LoVo (cell line): ENCODE measurements around the gene PLD4.
A peak's percentile ranks its signal among the peaks of the same experiment; 100 is the strongest.

Source experiments
- DNase-seq: peaks from one replicate; pipeline ENCODE4 v3.0.0-alpha.2; 2016; ENCODE audit warnings: low spot score

PLD4 gene

GRCh38 chr14:104975481-104976197 lies 51.0 kb downstream of the PLD4 start:
- DNase-seq, result no peak

DNA sequence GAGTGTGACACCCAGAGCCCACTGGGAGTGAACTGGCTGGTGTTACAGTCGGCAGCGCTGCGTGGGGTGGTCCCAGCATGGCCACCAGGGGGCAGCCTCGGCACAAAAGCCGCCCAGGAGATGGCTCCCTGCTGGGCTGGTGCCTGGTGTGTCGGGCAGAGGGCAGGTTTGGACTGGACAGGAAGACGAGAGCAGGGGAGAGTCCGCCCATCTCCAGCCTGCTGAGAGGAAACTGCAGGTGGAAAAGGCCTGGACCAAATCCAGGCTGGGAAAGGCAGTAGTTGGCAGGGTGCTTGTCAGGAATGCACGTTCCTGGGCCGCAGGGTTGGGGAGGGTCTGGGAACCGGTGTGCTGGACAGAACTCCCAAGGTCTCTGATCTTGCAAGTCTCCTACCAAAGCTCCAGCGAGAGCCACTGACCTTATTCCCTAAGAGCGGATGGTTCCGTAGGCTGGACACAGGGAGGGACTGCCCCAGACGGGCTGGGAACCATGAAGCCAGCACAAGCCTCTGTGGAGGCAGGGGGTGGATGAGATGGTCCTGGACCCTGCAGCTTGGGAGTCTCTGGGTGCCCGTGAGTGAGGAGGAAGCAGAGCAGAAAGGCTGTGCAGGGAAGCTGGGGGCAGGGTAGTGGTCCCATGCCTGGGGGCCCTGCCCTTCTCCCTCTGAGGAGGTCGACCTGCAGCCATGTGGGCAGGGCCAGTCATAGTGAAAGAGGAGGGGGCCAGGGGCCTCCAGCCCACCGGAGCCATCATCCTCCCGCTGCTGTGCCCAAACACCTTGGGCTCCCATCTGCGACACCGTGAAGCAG lies 51.7 kb downstream of the PLD4 start:
- DNase-seq, result peak; percentile 75

- DNase-seq, result peak; percentile 46
These were observed 52.5 kb downstream of the PLD4 start for GRCh38 chr14:104977008-104977680.

DNA sequence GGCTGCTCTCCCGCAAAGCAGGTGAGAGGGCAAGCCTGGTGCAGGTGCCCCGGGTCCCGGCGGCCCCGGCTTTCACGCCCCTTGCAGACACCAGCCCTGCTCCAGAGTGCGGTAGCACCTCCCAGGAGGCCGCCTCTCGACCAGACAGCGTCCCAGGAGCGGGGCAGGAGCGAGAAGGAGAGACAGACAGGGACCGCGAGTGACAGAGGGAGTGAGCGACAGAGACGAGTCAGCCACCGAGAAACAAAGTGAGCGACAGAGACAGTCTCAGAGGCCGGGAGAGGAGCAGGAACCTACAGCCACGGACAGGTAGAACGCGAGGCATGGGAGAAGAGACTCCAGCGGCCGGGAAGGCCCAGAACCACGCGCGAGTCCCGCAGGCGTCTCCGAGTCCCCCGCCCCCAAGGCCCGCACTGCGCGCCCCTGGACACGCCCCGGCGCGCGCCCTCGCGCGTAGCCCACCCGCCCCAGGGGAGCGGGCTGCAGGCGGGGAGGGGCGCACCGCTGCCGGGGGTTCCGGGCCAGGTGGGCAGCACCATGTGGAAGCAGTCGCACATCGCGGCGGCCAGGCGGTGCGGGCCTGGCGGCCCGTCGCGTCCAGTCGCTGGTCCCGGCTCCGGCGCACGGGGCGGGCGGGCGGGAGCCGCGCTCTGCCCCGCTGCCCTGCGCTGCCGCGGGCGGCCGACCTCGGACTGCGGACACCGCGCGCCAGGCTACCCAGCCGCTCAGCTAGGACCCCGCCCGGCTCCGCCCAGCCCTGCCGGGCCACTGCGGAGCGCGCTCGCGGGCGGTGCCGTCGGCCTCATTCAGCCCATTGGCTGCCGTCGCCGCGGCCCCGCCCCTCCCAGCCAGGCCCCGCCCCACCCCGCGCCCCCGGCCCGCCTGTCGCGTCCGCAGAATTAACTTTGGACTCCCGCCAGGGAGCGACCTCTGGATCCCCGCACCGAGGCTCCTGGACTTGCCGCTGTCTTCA lies 53.3 kb downstream of the PLD4 start, which contains the start of gene AHNAK2:
Gene AHNAK2, minus strand, starts transcription at position 694 of the 973 bp plus-strand sequence. Its CDS starts 137 bp downstream, at position 557.
- DNase-seq, result peak; percentile 92

DNA sequence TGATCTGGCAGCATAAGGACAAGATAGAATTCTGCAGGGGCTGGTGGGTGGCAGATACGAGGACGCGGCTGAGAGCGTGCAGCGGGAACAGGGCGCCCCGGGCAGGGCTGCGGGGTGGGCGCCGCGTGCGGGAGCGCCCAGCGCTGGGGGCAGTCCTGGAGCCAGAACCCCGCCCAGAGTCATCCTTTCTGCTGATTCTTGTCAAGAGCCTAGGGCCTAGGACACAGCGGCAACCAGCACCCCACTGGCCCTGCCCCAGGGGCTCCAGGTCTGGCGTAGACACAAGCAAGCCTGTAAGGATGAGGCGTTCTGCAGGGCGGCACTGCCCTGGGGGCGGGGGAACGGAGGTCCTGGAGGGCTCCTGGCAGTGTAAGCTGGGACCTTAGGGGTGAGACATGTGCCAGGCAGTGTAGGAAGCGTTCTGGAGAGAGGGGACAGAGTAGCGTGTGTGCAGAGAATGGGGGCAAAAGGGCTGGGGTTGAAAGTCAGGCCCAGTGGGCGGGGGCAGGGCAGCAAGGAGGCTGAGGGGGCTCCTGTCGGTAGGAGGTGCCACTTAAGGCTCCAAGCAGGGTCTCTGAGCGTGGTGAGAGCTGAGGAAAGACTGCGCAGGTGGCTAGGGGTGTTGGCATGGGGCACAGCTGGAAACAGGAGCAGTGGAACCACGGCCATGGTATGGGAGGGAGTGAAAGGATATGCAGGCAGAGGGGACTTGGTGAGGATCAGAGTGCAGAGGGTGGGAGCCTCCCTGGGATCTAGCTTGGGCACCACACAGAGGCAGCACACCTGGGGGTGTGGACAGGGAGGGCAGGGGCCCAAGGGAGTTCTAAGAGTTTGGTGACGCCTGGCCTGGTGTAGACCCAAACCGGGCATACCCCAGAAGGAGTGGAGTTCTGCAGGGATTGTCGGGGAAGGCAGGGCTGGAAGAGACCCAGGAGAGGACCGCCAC lies 54.3 kb downstream of the PLD4 start:
- no peak for DNase-seq

DNA sequence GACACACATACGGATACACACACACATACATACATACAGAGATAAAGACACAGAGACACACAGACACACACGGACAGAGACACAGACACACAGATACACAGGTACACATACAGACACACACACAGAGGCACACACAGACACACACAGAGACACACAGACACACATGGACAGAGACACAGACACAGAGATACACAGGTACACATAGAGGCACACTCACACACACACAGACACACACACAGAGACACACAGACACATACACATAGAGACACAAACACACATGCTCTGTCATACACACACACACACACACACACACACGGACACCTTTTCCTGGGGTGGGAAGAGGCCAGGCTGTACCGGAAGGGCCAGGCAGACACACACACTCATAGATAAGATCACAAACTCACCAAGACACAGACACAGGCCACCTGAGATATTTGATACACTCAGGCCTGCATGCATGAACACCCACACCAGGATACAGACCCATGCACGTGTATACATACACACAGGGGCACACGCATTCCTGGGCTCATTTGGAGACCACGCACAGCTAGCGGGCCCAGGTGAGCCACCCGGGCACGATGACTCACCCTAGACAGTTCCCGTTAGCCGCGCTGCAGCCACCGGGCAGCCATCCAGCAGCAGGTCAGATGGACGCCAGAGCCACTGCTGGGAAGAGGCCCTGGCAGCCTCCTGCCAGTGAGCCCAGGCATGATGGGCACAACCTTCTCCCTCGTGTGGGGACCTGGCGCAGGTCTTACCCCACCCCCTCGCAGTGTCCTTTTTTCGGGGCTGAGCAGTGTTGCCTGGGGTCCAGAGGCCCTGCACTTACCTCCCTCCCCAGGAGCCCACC lies 55.3 kb downstream of the PLD4 start:
- peak; percentile 34 for DNase-seq

DNA sequence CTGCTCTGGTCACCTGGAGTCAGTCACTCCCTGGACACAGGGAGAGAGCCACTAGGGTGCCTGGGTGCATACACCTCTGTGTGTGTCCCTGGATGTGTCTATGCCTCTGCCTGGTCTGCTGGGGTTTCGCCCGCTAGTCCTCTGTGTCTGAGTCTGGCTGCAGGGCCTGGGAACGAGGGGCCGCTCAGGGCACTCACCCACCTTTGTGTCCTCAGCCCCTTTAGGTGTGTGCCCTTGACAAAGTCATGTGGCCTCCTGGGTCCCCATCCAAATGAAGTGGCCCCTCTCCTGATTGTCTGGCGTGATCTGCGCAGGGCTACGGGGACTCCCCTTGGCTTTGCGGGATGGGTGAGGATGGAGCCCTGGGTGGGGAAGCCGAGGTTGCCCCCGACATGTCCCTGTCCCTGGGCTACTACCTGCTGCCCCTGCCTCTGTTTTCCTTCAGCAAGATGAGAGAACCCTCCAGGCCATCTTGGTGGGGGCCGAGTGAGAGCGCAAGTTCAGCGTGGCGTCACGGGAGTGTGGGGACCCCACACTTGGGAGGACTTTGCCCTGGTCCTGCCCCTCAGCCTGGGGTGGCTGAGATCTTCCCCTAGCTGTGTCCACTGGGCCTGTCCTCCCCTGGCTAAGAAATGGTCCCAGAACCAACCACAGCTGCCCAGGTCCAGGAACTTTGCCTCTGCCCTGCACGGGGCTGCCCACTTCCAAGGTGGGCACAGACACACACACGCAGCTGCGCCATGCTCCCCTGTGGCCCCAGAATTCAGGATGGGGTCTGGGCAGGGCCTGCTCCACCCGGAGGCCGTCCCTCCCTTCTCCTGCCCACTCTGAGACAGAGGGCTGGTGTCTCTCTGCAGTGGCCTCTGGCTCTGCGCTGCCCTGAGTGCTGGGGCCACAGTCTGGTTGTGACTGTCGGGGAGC lies 56.2 kb downstream of the PLD4 start:
- DNase-seq, result no peak

DNA sequence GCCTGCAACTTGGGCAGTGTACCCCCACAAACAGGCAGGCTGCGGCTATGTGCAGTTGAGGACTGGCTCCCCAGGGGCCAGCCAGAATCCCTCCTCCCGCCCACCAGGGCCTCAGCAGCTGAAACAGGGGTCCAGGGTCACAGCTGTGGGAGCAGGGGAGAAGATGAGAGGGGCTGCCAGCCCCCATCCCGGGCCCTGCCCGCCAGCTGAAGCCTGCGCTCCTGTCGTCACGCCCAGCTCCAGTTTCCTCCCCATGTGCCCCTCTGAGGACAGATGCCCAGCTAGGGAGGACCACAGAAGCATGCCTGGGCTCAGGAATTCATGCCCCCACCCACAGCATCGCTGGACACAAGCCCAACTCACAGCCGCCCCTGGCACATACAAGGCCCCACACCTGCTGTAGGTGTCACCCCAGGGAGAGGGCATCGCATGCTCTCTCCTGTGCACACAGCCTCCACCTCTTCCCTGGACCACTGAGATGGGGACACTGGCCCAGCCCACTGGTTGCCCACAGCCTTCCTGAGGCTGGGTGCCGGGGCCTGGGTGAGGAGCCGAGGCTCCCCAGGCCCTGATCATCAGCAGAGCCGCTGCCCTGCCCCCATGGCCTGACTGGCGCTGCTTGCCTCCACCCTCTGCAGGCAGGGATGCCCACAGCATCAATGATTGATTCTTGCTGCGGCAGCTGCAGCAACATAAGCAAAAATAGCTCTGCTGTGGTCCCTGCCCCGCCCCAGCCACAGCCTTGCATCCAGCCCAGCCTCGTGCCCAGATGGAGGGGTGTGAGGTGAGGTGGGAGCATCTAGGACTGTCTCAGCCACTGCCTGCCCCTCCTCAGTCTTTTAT lies 57.2 kb downstream of the PLD4 start:
- DNase-seq, result no peak

- DNase-seq, result no peak
These were observed 58.0 kb downstream of the PLD4 start for GRCh38 chr14:104982548-104983230.
